ENCODE data around the gene ECHDC1. TPM values are rescaled to one million over a fixed set of nuclear protein-coding genes. Genes with fewer than 3 reads are reported as not detected.

ECHDC1 gene
- total and polyA plus RNA-seq, 12 donors, result 25.0 to 98.7 (median 38.4) TPM

- intact Hi-C loops (cut with DNase I), result no loop called here
- no peaks in the 10 kb centered on the region for H3K27me3 ChIP-seq
- WGBS, 4 donors, result 89 to 100% (median 94%) methylated on average over 1 of the region's 1 CpG
- TF ChIP-seq POLR2A (IDR thresholded peaks at IDR 0.05), result no peak
- TF ChIP-seq CTCF (IDR thresholded peaks at IDR 0.05), result no peak
- no peak for DNase-seq
- no peak overlapping the region for H3K27ac ChIP-seq
- H3K9me3 ChIP-seq (replicated peaks in 1 of 3), result no peaks in the 10 kb centered on the region
- H3K4me3 ChIP-seq, result no peak overlapping the region
- peaks cover 2 to 6% of the 10 kb centered on the region in 2 donors for H3K4me1 ChIP-seq (replicated peaks in 1 of 2)
- no peaks in the 10 kb centered on the region for H3K36me3 ChIP-seq (replicated peaks in 1 of 2)
These were observed 80.5 kb downstream of the ECHDC1 start for GRCh38 chr6:127262896-127263295.

- intact Hi-C loops (cut with DNase I), result no loop called here
- Histone ChIP-seq H3K27me3 (no peaks in the 10 kb centered on the region), H3K36me3 (replicated peaks in 1 of 2) (no peaks in the 10 kb centered on the region), H3K4me3 (no peak overlapping the region), H3K27ac (no peak overlapping the region), H3K4me1 (replicated peaks in 1 of 2) (no peaks in the 10 kb centered on the region), H3K9me3 (replicated peaks in 1 of 3) (no peaks in the 10 kb centered on the region)
- DNase-seq, result no peak
- TF ChIP-seq CTCF (IDR thresholded peaks at IDR 0.05) (no peak), POLR2A (IDR thresholded peaks at IDR 0.05) (no peak)
- 92 to 100% (median 94%) methylated on average over 1 to 6 of the region's 6 CpGs for WGBS, 4 donors
These were observed 88.1 kb downstream of the ECHDC1 start for GRCh38 chr6:127255286-127255685.

- Histone ChIP-seq H3K4me1 (replicated peaks in 1 of 2) (no peaks in the 10 kb centered on the region), H3K4me3 (no peak overlapping the region), H3K36me3 (replicated peaks in 1 of 2) (no peaks in the 10 kb centered on the region), H3K27me3 (no peaks in the 10 kb centered on the region), H3K27ac (no peak overlapping the region), H3K9me3 (replicated peaks in 1 of 3) (no peaks in the 10 kb centered on the region)
- WGBS, 4 donors, result 83 to 100% (median 90%) methylated on average over 1 of the region's 1 CpG
- no peak for DNase-seq
- TF ChIP-seq CTCF (IDR thresholded peaks at IDR 0.05), result no peak
- no peak for TF ChIP-seq POLR2A (IDR thresholded peaks at IDR 0.05)
- intact Hi-C loops (cut with DNase I), result no loop called here
These were observed 93.8 kb downstream of the ECHDC1 start for GRCh38 chr6:127249621-127250020.

GRCh38 chr6:127247114-127248096 is 96.0 kb downstream of the ECHDC1 start:
- Histone ChIP-seq H3K9me3 (replicated peaks in 1 of 3) (no peaks in the 10 kb centered on the region), H3K36me3 (replicated peaks in 1 of 2) (no peaks in the 10 kb centered on the region), H3K4me3 (no peak overlapping the region), H3K27me3 (no peaks in the 10 kb centered on the region), H3K27ac (no peak overlapping the region), H3K4me1 (replicated peaks in 1 of 2) (no peaks in the 10 kb centered on the region)
- intact Hi-C loops (cut with DNase I), result no loop called here
- 68 to 76% (median 76%) methylated on average over 4 of the region's 4 CpGs for WGBS, 4 donors
- TF ChIP-seq CTCF (IDR thresholded peaks at IDR 0.05) (no peak), POLR2A (IDR thresholded peaks at IDR 0.05) (no peak)
- DNase-seq, result no peak
